SK-N-SH (cell line): ENCODE data around the gene UQCRHL. TPM values are rescaled to one million over a fixed set of nuclear protein-coding genes. Genes with fewer than 3 reads are reported as not detected.

Experiments
- CTCF ChIA-PET: fragments of 300-600, 350-600 bp; formaldehyde crosslinking; extraction: SDS; loops from one replicate; lab custom pipeline; 2021; lab: Yijun Ruan, JAX
- POLR2A ChIA-PET: fragments of 350-600 bp; sonication (Branson Sonifier 250); formaldehyde crosslinking; extraction: SDS; loops from one replicate; lab custom pipeline; 2020; ENCODE audit warnings: antibody characterized with exemption, inconsistent platforms; lab: Yijun Ruan, JAX
- DNase-seq: peaks from one replicate; pipeline ENCODE4 v3.0.0; 2012
- H2AFZ ChIP-seq: fragments of 200-600 bp; sonication (generic); 2 replicates; pipeline ENCODE4 v1.8.1; 2016; ENCODE audit warnings: antibody characterized with exemption, mild to moderate bottlenecking, low read depth
- H3F3A ChIP-seq: fragments of 200-600 bp; sonication (generic); replicated peaks from 2 replicates; pipeline ENCODE3; 2016; ENCODE audit warnings: antibody characterized with exemption, mild to moderate bottlenecking; ENCODE audit not compliant: insufficient read depth
- H3K27ac ChIP-seq, 2 experiments: fragments of 200-500 bp in 1 of 2; fragments of 200-600 bp in 1 of 2; sonication (Bioruptor generic) in 1 of 2; sonication (generic), shearing (Covaris generic) in 1 of 2; 2 replicates each; pipeline versions ENCODE4 v1.5.1 to v1.6.1; 2014 to 2016; ENCODE audit warnings: low read depth in 2 of 2, inconsistent platforms in 1 of 2, low read length in 1 of 2, mild to moderate bottlenecking in 1 of 2, mixed read lengths in 1 of 2
- H3K27me3 ChIP-seq: fragments of 200-600 bp; sonication (generic), shearing (Covaris generic); 2 replicates; pipeline ENCODE4 v1.6.1; 2016; ENCODE audit warnings: mixed run types; ENCODE audit not compliant: insufficient read depth
- H3K36me3 ChIP-seq, 2 experiments: fragments of 200-500 bp in 1 of 2; fragments of 200-600 bp in 1 of 2; sonication (Bioruptor generic) in 1 of 2; sonication (generic) in 1 of 2; replicated peaks in 1 of 2; 2 replicates each; pipeline versions ENCODE3 to v1.5.1; 2014 to 2016; ENCODE audit warnings: low read length in 1 of 2, mild to moderate bottlenecking in 1 of 2; ENCODE audit not compliant: insufficient read depth in 2 of 2, control insufficient read depth in 1 of 2
- H3K4me1 ChIP-seq, 2 experiments: fragments of 200-500 bp in 1 of 2; fragments of 200-600 bp in 1 of 2; sonication (Bioruptor generic) in 1 of 2; sonication (generic), shearing (Covaris generic) in 1 of 2; 2 replicates each; pipeline versions ENCODE4 v1.5.1 to v1.6.1; 2014 to 2016; ENCODE audit warnings: low read depth in 1 of 2, low read length in 1 of 2, mixed run types in 1 of 2; ENCODE audit not compliant: insufficient read depth in 2 of 2, control insufficient read depth in 1 of 2
- H3K4me2 ChIP-seq: fragments of 200-600 bp; sonication (generic), shearing (Covaris generic); 2 replicates; pipeline ENCODE4 v1.6.1; 2017; ENCODE audit warnings: mixed run types
- H3K4me3 ChIP-seq, 2 experiments: fragments of 200-500 bp in 1 of 2; fragments of 200-600 bp in 1 of 2; sonication (Bioruptor generic) in 1 of 2; sonication (generic), shearing (Covaris generic) in 1 of 2; 2 replicates each; pipeline versions ENCODE4 v1.5.1 to v1.8.1; 2014 to 2016; ENCODE audit warnings: low read depth in 2 of 2, inconsistent platforms in 1 of 2, low read length in 1 of 2, mild to moderate bottlenecking in 1 of 2, mixed read lengths in 1 of 2, moderate library complexity in 1 of 2
- H3K79me2 ChIP-seq: fragments of 200-600 bp; sonication (generic); 2 replicates; pipeline ENCODE4 v1.8.1; 2017; ENCODE audit warnings: mild to moderate bottlenecking; ENCODE audit not compliant: insufficient read depth
- H3K9ac ChIP-seq: fragments of 200-600 bp; sonication (generic); 2 replicates; pipeline ENCODE4 v1.6.1; 2017; ENCODE audit warnings: mixed run types
- H3K9me2 ChIP-seq: fragments of 200-600 bp; sonication (generic); 2 replicates; pipeline ENCODE4 v1.6.1; 2017; ENCODE audit warnings: mixed run types
- H3K9me3 ChIP-seq: fragments of 200-600 bp; sonication (generic); 2 replicates; pipeline ENCODE4 v1.6.1; 2017; ENCODE audit warnings: mixed run types, mild to moderate bottlenecking, moderate library complexity
- H4K20me1 ChIP-seq: fragments of 200-600 bp; sonication (generic); 2 replicates; pipeline ENCODE4 v1.6.1; 2017; ENCODE audit warnings: mild to moderate bottlenecking, mixed run types; ENCODE audit not compliant: insufficient read depth
- MXI1 ChIP-seq: IDR thresholded peaks from 2 replicates; pipeline ENCODE4 v1.6.1; 2012; ENCODE audit warnings: mild to moderate bottlenecking, low read depth, low read length, improper control_type of control experiment
- NFIC ChIP-seq: IDR thresholded peaks from 2 replicates; pipeline ENCODE4 v1.4.0; 2012; ENCODE audit warnings: borderline replicate concordance
- NRF1 ChIP-seq: IDR thresholded peaks from 2 replicates; pipeline ENCODE4 v1.6.1; 2012; ENCODE audit warnings: low read depth, mild to moderate bottlenecking, low read length
- POLR2AphosphoS5 ChIP-seq: IDR thresholded peaks from 2 replicates; pipeline ENCODE4 v1.6.1; 2012; ENCODE audit warnings: low read depth, low read length
- SIN3A ChIP-seq: IDR thresholded peaks from 2 replicates; pipeline ENCODE4 v1.6.1; 2012; ENCODE audit warnings: low read depth, mild to moderate bottlenecking, low read length, moderate library complexity, borderline replicate concordance
- TAF1 ChIP-seq: IDR thresholded peaks from 2 replicates; pipeline ENCODE4 v1.6.1; 2012; ENCODE audit warnings: low read depth, mild to moderate bottlenecking, low read length, moderate library complexity, borderline replicate concordance
- TEAD4 ChIP-seq: IDR thresholded peaks from 2 replicates; pipeline ENCODE4 v1.4.0; 2012; ENCODE audit warnings: mild to moderate bottlenecking, borderline replicate concordance; ENCODE audit not compliant: insufficient read depth
- YY1 ChIP-seq: IDR thresholded peaks from 2 replicates; pipeline ENCODE4 v1.4.0; 2012; ENCODE audit warnings: low read depth, mild to moderate bottlenecking
- WGBS: methylation state at CpG from one replicate; pipeline ENCODE4 v1.1.6; 2017; ENCODE audit warnings: low lambda C conversion rate; 5-methylcytosine and 5-hydroxymethylcytosine counted together
- polyA plus RNA-seq, 3 experiments: library from polyadenylated mRNA; depleted of rRNA; stranded (reverse); fragments of >200 nt; gene quantifications; 2 replicates each; pipeline ENCODE4 v1.2.3, GENCODE V29; 2012
- TF ChIP-seq, protein P1 (sequence below): fragments of 150-350 bp; IDR thresholded peaks from 2 replicates; pipeline ENCODE4 v1.6.1; 2017; ENCODE audit warnings: antibody characterized with exemption, low read length, low read depth, borderline replicate concordance
- TF ChIP-seq, protein P2 (sequence below): IDR thresholded peaks from 2 replicates; pipeline ENCODE4 v1.4.0; 2012; ENCODE audit warnings: low read depth, borderline replicate concordance
- TF ChIP-seq, protein P3 (sequence below): fragments of 200-600 bp; sonication (generic); IDR thresholded peaks from 2 replicates; pipeline ENCODE4 v1.6.1; 2017; ENCODE audit warnings: antibody characterized with exemption, mild to moderate bottlenecking, moderate library complexity

Gene UQCRHL
- polyA plus RNA-seq, 1 of the 3 experiments (the other 2 are of a cell fraction): 2.8 TPM

DNA sequence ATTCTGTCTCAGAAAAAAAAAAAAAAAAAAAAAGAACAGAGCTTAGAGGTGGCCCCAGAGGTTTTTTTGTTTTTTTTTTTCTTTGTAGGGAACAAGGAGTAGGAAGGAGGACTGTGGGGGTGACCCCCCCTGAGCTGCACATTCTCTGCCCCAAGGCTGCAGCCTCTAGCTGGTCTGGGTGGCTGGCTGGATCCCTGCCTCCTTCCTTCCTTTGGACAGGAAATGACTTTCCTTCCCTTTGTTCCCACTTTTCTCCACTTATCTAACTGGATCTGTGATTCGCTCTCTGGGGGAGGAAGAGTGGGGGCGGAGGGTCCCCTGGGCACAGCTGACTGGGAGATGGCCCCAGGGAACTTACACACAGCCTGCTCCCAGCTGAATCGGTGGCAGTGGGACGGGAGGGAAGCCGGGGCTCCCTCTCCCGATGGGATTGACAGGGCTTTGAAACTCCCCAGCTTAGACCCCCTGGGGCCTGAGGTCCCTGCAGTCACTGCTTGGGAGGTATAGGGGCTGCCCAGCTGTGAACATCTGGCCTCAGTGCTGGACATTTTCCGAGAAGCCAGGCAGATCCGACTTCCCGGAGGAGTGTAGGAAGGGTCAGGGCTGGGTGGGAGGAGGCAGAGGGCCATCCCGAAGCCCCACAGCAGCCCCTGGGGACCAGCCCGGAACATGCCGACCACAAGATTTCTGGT lies 46.8 kb downstream of the UQCRHL start (continued):
- TF ChIP-seq, protein P1, sequence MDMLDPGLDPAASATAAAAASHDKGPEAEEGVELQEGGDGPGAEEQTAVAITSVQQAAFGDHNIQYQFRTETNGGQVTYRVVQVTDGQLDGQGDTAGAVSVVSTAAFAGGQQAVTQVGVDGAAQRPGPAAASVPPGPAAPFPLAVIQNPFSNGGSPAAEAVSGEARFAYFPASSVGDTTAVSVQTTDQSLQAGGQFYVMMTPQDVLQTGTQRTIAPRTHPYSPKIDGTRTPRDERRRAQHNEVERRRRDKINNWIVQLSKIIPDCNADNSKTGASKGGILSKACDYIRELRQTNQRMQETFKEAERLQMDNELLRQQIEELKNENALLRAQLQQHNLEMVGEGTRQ: no peak
- TF ChIP-seq, protein P2, sequence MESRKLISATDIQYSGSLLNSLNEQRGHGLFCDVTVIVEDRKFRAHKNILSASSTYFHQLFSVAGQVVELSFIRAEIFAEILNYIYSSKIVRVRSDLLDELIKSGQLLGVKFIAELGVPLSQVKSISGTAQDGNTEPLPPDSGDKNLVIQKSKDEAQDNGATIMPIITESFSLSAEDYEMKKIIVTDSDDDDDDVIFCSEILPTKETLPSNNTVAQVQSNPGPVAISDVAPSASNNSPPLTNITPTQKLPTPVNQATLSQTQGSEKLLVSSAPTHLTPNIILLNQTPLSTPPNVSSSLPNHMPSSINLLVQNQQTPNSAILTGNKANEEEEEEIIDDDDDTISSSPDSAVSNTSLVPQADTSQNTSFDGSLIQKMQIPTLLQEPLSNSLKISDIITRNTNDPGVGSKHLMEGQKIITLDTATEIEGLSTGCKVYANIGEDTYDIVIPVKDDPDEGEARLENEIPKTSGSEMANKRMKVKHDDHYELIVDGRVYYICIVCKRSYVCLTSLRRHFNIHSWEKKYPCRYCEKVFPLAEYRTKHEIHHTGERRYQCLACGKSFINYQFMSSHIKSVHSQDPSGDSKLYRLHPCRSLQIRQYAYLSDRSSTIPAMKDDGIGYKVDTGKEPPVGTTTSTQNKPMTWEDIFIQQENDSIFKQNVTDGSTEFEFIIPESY: no peak
- TF ChIP-seq MXI1 (no peak), TEAD4 (no peak), NFIC (peak; percentile 33), YY1 (no peak), POLR2AphosphoS5 (no peak), NRF1 (no peak)

DNA sequence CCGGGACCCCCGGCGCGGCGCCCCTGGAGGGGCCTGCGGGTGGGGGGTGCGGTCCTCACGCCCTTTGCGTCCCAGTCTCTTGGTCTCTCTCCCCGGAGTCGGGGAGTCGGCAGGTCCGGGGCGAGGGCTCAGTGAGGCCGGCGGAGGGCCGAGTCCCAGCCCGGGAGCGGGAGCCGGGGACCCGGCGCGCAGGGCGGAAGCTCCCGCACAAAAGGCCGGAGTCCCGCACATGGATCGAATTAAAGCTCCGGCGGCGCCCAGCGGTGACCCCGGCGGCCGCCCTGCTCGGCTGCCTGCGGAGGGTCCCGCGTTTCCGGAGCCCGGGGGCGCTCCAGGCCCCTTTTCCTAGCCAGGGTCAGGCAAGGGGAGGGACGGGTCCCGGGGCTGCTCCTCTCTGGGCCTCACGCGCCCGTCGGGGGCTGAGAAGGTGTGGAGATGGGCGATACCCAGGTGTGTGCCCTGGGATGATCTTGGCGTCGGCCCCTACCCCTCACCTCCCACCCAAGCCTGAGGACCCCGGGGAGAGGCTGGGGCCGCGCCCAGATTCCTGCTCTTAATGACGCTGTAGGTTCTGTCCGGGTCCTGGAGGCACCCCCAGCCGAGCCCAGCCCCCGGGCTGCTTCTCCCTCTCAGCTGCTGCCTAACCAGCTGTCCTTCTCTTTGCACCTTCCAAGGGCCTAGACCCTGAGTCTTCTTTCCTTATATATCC lies 48.3 kb downstream of the UQCRHL start:
- 4% methylated on average over 14 of the region's 58 CpGs for WGBS
- H3K79me2 ChIP-seq: peaks cover 54% of the 10 kb centered on the region

More for the DNA sequence above, 48.3 kb downstream of the UQCRHL start:
- peaks cover 28 to 47% of the 10 kb centered on the region in 2 experiments for H3K4me1 ChIP-seq
- H3F3A ChIP-seq: peaks cover 42% of the 10 kb centered on the region
- peak overlapping the region; percentile 88 for H3K4me2 ChIP-seq
- TF ChIP-seq, protein P3, sequence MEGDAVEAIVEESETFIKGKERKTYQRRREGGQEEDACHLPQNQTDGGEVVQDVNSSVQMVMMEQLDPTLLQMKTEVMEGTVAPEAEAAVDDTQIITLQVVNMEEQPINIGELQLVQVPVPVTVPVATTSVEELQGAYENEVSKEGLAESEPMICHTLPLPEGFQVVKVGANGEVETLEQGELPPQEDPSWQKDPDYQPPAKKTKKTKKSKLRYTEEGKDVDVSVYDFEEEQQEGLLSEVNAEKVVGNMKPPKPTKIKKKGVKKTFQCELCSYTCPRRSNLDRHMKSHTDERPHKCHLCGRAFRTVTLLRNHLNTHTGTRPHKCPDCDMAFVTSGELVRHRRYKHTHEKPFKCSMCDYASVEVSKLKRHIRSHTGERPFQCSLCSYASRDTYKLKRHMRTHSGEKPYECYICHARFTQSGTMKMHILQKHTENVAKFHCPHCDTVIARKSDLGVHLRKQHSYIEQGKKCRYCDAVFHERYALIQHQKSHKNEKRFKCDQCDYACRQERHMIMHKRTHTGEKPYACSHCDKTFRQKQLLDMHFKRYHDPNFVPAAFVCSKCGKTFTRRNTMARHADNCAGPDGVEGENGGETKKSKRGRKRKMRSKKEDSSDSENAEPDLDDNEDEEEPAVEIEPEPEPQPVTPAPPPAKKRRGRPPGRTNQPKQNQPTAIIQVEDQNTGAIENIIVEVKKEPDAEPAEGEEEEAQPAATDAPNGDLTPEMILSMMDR: peak; percentile 8; the same call in 1 of the 2 replicates
- TF ChIP-seq MXI1 (0 out of 2 replicates have a peak, but pooled peaks have one; percentile 22), SIN3A (no peak), TAF1 (no peak)
- peak overlapping the region; percentile 74 to 82 for H3K4me3 ChIP-seq
- H3K36me3 ChIP-seq: no peaks in the 10 kb centered on the region
- no peaks in the 10 kb centered on the region for H3K9me2 ChIP-seq
- peak; percentile 84 for DNase-seq
- CTCF ChIA-PET: interaction anchor here (1.6 to 4.9 kb wide), 2 partner anchors 19 to 32 kb away, joined by 5 to 18 read pairs; no protein-coding TSS in a partner anchor
- peak overlapping the region; percentile 84 to 85 for H3K27ac ChIP-seq
- H4K20me1 ChIP-seq: peaks cover 22% of the 10 kb centered on the region
- no peaks in the 10 kb centered on the region for H3K27me3 ChIP-seq
- no peaks in the 10 kb centered on the region for H3K9me3 ChIP-seq
- POLR2A ChIA-PET: interaction anchor here (0.9 to 1.2 kb wide), 2 partner anchors 10 to 11 kb away, joined by 3 to 5 read pairs; no protein-coding TSS in a partner anchor
- H3K9ac ChIP-seq: peak overlapping the region; percentile 97
- no peak overlapping the region for H2AFZ ChIP-seq
